NCI-H2196 treated with DMSO at 0.1 percent for 48 hours (cell line): ENCODE data around the gene MRPS10.
"Not testable (repeated sequence)": the region's sequence is repeated elsewhere in the genome, so short reads cannot be mapped to it uniquely, and the experiment has no call there.

ENCODE experiments used
- DNase-seq: peaks from one replicate; lab custom pipeline; 2025; ENCODE audit not compliant: unreplicated experiment; lab: John Stamatoyannopoulos, UW

Gene MRPS10

DNA sequence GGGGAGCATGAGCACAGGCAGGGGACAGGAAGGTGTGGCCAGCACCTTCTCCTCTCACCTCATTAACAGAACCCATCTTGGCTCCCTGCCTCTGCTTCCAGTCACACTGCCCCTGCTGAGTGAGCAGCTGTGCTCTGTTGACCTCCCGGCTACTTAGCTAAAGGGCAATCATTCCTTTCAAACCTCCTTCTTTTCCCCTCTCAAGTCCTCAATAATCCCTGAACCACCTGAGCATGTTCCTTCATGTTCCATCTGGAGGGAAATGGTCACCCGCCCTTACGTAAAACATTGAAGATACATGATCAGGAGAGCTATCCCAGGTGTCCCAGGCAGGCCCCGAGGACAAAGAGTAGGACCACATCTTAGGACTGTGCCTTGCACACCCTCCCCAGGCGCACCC lies 21.7 kb upstream of the MRPS10 start:
- DNase-seq = no peak

DNA sequence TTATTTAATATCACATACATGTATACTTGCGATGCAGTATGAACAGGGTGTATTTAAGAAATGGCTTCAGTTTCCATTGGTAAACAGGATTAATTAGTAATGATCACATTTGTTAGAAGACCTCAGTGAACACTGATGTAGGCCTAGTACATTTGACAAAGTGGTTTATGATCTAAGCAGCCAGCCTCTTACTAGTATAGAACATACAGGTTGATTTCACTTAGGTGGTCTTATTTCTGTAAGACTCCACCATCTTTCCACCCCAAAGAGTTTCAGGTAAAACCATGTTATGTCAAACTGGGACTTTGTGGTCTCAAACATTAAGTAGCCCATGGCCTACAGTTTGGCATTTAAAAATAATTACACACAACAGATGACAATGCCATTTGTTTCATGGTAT lies 20.2 kb upstream of the MRPS10 start:
- no peak for DNase-seq

DNA sequence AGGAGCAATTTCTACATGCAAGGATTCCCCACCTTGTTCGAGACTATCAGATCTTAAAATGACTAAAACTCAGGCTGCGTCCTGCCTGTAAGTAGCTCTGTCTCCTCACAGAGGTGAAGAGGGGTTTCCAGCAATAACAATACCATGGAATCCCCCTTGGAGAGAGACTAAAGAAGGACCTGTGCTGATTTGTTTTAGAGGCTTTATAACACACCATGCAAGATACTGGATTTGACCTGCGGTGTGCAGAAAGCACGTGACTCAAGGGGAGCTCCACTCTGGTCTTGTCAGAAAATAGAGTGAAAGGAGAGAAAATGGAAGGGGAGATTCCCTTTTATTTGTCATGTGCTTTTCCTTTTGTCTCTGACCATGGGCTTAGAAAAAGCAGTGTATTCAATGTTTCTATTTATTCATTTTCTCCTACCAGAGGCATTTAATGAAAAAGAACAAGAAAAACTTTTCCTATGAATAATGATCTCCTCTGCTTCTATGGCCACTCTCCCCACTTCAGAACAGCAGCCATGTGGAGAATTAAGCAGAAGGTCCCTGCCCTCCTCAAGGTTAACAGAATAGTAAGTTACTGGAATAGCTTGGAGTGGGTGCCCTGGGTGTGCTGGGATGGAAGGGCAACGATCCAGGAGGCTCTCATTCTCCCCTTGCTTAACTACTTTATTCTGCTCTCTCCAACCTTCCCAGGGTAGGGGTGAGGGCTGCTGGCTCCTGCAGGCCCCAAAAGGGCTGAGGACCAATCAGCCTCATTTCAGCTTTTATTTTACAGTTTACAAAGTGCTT lies 19.2 kb upstream of the MRPS10 start:
- DNase-seq = no peak

DNA sequence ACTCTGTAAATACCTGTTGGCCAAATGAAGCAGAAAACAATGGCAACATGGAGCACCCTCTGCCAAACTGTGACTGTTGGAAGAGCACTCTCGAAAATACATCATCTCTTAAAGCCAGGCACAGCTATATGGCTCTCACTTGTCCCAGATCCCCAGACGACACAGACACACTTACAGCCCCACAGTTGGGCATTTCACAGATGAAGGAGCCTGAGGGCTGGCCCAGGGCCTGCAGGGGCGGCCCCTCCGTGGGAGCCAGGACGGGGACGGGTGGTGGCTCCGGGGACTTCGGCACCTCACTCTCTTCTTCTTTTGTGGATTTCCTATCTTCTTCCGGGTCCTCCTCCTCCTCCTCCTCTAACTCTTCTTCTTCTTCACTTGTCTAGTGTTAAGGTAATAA lies 18.4 kb upstream of the MRPS10 start:
- DNase-seq = no peak

DNA sequence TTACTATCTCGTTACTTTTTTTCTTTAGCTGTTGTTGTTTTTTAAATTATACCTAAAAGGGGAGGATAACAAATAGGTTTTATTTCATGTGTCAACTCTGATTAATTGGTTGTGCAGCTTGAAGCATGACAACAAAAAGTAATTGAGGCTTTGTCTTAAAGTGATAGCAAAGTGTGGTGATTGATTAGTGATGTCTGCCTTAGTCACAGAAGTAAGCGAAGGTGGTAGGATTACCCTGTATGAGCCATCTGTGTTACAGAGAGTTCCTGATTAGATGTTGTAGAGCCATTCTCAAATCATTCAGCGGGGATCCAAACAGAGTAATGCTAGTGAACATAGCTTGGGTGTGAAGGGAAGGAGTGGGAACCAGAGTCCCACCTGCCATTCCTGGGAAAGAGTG lies 14.4 kb upstream of the MRPS10 start:
- DNase-seq = no peak

DNA sequence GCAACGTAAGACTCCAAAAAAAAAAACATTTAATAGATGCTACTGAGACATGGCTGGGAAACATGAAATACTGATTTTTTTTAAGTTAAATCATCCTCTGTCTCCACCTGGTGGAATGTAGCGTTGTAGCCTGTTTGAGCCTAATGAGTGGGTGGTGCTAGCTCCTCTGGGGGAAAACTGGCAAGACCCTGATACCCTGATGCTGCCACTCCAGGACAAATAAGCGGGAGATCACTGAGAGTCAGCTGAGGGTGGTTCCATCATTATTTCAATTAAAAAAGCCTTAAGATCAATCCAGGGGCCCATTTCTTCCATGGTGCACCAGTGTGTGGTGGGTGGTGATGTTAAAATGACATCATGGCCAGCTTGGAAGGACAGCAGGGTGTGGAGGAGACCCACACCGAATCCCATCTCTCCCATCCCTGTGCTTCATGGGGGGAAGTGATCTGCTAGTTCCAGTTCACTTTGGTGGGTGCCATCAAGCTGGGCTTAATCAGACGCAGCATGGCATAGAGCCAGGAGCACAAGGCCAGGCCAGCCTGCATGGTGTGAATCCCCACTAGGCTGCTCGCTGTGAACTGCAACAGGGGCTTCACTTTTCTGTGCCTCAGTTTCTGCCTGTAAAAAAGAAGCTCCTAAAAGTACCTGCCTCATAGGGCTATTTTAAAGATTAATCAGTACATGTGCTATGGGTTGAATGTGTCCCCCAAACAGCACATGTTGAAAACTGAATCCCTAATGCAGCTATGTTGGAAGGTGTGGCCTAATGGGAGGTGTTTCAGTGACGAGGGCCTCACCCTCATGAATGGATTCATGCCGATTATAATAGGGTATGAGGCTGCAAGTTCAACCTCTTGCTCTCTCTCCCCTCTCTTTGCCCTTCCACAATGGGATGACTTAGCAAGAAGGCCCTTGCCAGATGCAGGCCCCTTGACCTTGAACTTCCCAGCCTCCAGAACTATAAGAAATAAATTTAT lies 13.0 kb upstream of the MRPS10 start:
- DNase-seq = no peak

DNA sequence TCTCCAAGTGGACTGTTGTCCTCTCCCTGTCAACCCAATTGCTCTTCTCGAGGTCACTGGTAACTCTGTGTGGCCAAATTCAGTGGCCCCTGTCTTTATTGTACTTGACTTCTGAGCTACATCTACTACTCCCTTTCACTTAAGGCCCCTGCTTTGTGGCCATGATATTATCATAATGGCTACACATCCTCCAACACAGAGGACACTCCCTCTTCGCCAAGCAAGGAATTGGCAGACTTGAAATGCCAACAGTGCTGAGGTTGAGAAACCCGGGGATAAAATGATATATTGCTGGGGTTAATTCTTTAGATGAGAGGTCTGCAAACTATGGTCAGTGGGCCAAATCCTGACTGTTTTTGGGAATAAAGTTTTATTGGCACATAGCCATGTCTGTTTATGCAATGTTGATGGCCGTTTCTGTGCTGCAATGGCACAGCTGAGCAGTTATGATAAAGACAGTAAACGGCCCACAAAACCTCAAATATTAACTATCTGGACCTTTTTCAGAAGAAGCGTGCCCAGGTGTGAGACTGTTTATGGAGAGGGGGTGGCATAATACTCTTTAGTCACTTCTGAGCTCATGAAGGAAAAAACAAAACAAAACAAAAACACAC lies 12.0 kb upstream of the MRPS10 start:
- DNase-seq = no peak

DNA sequence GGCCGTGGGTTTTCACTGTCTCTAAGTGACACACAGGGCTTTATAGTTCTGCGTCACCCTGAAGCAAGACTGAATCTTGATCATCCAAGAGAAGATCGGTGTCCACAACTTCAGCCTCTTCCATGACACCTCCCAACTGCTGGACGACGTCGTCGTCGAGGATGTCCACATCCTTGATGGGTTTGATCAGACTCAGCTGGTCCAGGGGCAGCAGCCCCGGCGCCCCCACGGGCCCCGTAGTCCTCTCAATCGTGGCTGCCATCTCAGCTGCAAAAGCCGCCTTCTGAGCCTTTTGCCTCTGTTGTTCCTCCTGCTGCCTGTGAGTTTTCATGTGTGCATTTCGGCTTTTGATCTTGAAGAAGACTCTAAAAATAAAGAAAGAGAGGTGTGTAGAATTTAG lies 10.6 kb upstream of the MRPS10 start:
- DNase-seq = no peak

DNA sequence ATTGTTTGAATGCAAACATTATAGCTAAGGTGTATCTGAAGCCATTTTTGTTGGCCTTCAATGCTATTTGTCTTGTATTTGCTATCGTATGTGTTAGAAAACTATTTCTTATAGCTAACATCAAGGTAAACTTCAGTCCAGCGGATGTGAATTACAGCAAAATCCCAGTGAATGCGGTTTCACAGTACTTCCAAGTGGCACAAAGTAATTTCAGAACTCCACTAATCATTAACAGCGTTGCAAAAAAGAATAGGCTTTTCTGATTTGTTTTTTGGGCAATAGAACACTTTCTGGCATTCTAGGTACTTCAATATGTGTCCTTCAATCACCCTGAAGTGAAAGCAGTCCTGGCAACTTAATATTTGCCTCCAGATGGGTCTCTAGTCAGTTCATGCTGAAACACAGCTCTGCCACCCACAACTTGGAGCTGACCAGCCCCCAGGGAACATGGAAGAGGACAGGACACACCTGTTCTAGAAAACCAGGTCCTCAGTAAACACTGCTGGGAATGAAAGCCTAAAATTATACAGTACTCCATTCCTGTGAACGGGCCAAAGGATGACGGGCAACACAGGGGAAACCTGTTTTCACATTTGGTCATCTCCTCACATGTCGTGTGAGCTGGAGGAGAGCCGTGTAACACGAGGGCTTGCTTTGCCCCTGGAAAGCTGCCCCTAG lies 9.7 kb upstream of the MRPS10 start:
- DNase-seq = no peak

DNA sequence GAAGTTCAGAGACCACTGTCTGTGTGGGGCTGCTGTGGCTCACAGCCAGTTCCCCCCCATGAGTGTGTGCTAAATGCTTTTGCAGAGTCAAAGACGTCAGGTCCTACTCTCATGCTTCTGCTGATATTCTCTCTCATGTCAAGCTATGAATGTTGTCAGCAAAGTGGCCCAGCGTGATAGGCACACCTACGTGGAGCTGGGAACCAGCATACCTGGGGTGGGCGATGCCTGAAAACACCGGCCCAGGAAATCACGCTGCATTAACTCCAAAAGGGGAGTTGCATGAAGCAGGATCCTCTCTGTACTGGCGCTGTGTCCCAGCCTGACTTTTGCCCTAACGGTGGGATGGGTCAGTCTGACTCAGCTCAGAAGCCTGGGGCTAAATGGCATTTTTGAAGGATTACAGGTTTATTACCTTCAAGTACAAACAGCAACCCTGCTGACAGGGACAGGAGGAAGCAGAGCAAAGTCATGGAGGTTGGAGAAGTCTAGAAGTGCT lies 9.0 kb upstream of the MRPS10 start:
- DNase-seq = no peak

DNA sequence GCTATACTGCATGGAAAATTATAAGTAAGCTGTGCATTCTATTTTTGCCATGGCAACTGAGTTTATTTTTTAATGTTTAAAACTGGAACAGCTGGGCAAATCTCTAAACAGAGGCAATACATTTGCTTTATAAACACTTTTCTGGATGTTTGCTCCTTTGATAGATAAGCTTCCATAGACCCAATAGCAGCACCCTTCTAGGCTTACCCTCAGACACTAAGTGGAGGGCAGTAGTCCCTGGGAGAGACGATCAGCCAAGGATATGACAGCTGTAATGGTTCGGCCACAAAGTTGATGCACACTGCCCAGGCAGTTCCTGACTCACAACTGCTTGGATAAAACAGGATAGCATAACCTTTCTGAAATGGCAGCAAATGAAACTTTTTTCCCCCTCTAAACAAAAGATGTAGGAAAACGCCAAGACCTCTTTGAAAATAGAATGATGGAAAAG lies 8.5 kb upstream of the MRPS10 start:
- no peak for DNase-seq

DNA sequence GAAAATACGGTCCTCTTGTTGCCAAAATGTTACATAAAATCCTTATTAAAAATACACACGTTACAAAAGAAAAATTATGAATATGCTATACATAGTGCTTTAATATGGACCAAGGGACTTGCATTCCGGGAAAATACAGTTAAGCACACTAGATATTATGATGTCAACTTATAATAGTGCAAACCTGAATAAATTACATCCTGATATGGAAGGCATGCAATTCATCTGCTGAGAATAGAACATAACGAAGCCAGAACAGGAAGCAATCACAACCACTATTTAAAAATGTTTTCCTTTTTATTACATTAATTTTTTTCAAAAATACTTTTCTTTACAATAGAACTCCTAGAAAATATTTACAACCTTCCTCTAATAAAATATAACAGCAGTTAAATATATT lies 7.8 kb upstream of the MRPS10 start:
- no peak for DNase-seq

DNA sequence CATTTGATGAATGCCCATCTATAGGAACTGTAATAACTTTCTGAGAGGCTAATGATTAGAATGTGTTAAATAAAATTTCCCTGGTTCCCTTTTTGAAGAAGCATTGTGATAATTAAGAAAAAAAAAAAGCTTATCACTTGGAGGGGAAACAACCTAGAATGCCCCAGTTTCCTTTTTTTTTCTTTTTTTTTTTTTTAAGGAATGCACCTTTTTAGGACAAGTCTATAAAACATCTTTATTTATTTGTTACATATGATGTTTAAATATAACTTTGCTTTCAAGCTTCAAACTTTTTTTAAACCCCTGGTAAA lies 7.3 kb upstream of the MRPS10 start:
- no peak for DNase-seq

DNA sequence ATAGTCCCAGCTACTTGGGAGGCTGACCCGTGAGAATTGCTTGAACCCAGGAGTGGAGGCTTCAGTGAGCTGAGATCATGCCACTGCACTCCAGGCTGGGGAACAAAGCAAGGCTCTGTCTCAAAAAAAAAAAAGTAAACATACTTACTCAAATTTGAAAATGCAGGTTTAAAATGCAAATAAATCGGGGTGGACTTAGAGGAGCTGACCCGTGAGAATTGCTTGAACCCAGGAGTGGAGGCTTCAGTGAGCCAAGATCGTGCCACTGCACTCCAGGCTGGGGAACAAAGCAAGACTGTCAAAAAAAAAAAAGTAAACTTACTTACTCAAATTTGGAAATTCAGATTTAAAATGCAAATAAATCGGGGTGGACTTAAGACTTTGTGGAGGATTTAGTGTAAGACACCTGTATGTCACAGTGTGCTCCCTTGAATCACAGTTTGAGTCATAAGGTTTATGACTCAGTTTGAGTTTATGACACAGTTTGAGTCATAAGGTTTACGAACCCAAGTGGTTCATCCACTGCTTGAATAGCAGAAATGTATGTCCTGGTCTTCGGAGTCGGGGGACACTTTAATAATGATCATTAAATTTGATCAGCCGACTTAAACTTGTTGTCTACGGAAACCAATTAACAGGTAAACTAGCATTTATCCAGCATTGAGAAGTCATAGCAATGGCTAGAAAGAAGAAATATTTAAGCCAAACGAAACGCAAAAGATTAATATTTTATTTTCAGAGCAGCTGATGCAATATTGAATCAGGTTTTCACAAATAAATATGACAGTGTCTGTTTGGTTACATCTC lies 6.8 kb upstream of the MRPS10 start:
- no peak for DNase-seq

DNA sequence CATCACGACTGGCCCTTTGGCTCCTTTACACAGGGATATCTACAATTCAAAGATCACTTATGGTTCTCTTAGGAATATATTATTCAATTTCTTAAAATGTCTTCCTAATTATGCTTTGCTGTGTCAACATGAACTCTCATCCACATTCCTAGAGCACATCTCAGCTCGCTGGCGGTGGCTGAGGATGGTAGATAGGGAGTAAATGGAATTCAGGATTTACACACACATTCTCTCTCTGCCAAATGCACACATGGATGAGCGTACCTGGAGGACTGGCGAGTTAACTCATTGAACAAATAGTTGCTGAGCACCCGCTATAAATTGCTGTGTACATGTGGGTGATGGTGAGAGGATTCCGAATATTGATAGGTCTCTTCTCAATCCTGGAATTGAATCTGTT lies 4.8 kb upstream of the MRPS10 start:
- DNase-seq = no peak

DNA sequence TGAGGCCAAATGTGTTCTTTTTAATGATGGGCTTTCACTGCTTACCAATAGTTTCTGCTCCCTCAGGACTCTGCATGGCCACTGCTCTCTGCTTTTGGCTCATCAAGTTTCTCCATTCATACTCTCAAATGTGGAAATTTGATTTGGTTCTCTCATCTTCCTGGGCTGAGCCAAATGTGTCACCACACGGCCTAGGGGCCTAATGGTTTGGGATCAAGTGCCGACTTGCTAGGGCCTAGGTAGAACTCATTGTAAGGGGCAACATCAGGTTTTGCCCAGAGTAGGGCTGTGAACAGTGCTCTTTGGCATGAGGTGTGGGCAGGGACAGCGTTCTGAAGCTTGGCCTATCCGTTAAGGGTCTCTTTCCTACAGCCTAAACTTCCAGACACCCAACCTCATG lies 3.9 kb upstream of the MRPS10 start:
- no peak for DNase-seq

DNA sequence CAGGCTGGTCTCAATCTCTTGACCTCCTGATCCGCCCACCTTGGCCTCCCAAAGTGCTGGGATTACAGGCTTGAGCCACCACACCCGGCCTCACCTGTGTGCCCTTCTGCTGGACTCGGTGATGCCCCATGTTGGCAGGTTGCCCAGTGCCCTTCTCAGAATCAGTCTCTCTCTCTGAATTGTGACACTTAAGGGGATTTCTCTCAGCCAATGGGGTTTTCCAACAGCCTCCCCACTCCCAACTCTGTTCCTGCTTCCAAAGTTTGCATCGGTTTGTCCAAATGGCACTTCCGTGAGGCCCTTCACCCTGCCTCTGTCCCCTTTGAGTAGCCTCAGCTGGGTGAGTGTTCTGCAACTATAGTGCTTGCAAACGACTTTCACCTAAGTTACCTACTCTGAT lies 3.1 kb upstream of the MRPS10 start:
- no peak for DNase-seq

DNA sequence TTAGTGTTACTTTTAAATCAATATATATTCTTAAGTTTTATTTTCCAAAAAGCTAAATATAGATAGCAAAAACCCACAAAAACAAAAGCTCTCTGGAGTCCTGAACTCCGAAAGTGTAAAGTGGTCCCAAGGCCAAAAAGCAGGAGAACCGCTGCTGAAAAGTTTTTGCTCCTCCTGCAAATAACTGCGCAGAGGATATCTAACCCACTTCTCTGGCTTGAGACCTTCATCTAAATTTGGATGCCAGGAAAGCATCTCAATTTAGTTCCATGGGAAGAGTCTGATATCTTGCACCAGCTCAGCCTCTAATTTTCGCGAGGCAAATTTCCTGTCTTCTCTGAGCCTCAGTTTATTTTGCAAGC lies 523 bp downstream of the MRPS10 start:
- DNase-seq = no peak

DNA sequence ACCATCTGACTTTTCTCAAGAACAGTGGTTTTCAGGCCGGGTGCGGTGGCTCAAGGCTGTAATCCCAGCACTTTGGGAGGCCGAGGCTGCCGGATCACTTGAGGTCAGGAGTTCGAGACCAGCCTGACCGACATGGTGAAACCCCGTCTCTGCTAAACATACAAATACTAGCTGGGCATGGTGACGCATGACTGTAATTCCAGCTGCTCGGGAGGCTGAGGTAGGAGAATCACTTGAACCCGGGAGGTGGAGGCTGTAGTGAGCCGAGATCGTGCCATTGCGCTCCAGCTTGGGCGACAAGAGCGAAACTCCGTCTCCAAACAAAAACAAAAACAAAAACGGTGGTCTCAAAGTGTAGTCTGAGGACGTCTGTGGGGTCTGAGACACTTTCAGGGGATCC lies 1.2 kb downstream of the MRPS10 start:
- not testable (repeated sequence) for DNase-seq

DNA sequence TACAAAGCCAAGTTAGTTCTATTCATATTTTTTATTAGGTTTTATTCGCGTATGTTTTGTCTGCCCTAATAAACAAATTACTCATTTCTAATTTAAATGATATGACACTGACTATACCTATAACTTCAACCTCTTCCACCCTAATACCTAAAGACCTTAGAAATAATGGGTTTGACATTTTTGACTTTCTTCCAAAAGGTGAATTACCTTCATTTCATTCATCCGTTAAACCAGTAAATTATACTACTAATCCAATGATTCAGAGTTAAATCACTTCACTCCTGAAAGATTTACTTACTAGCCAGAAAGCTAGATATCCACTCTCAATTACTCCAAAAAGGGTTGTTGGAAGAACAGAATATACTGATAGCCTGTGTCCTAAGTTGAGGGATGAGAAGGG lies 5.2 kb downstream of the MRPS10 start:
- no peak for DNase-seq
